SK-N-SH treated with all-trans-retinoic acid at 6 μM for 48 hours (cell line): ENCODE results near the gene MTA3.

ENCODE experiments used
- ATAC-seq: fragments of 200-7000 bp; cut with Tn5 transposase; 3 replicates; pipeline ENCODE4 v1.9.1; 2020; ENCODE audit warnings: mild to moderate bottlenecking, moderate library complexity
- ARNTL ChIP-seq: fragments of 450-650 bp; formaldehyde crosslinking; IDR thresholded peaks from 2 replicates; pipeline ENCODE4 v1.5.0; 2020; ENCODE audit warnings: low read depth, mild to moderate bottlenecking, moderate library complexity, borderline replicate concordance
- BACH2 ChIP-seq: fragments of 250-450 bp; sonication (Bioruptor Pico); IDR thresholded peaks from 2 replicates; pipeline ENCODE4 v1.9.0; 2021; ENCODE audit warnings: mild to moderate bottlenecking, borderline replicate concordance
- CREB5 ChIP-seq: fragments of 250-450 bp; sonication (Bioruptor Pico); IDR thresholded peaks from 2 replicates; pipeline ENCODE4 v1.5.1; 2020; ENCODE audit warnings: low read depth, mild to moderate bottlenecking, moderate library complexity
- CSRNP3 ChIP-seq: fragments of 250-450 bp; sonication (Bioruptor Pico); IDR thresholded peaks from 2 replicates; pipeline ENCODE4 v1.5.1; 2021; ENCODE audit warnings: mild to moderate bottlenecking, moderate library complexity
- ESRRG ChIP-seq: fragments of 250-450 bp; sonication (Bioruptor Pico); IDR thresholded peaks from 2 replicates; pipeline ENCODE4 v1.6.1; 2021; ENCODE audit warnings: mild to moderate bottlenecking
- GLIS3 ChIP-seq: fragments of 250-450 bp; sonication (Bioruptor Pico); IDR thresholded peaks from 2 replicates; pipeline ENCODE4 v1.5.0; 2020; ENCODE audit warnings: mild to moderate bottlenecking, moderate library complexity
- ISL1 ChIP-seq: fragments of 250-450 bp; sonication (Bioruptor Pico); IDR thresholded peaks from 2 replicates; pipeline ENCODE4 v2.1.2; 2022; ENCODE audit warnings: mild to moderate bottlenecking, moderate library complexity
- OSR1 ChIP-seq: fragments of 250-450 bp; sonication (Bioruptor Pico); IDR thresholded peaks from 2 replicates; pipeline ENCODE4 v1.8.0; 2022; ENCODE audit warnings: moderate library complexity, mild to moderate bottlenecking, inconsistent platforms
- PATZ1 ChIP-seq: fragments of 250-450 bp; sonication (Bioruptor Pico); IDR thresholded peaks from 2 replicates; pipeline ENCODE4 v1.8.0; 2020; ENCODE audit warnings: mild to moderate bottlenecking, moderate library complexity, borderline replicate concordance
- POU6F1 ChIP-seq: fragments of 250-450 bp; sonication (Bioruptor Pico); IDR thresholded peaks from 2 replicates; pipeline ENCODE4 v1.8.0; 2021; ENCODE audit warnings: low read depth, mild to moderate bottlenecking, moderate library complexity, borderline replicate concordance
- RARB ChIP-seq: fragments of 250-450 bp; sonication (Bioruptor Pico); IDR thresholded peaks from 2 replicates; pipeline ENCODE4 v1.8.0; 2021; ENCODE audit warnings: mild to moderate bottlenecking, moderate library complexity
- SNAI2 ChIP-seq: fragments of 250-450 bp; sonication (Bioruptor Pico); IDR thresholded peaks from 2 replicates; pipeline ENCODE4 v1.5.0; 2020; ENCODE audit warnings: mild to moderate bottlenecking, moderate library complexity
- TCF4 ChIP-seq: fragments of 250-450 bp; sonication (Bioruptor Pico); IDR thresholded peaks from 2 replicates; pipeline ENCODE4 v1.8.0; 2021; ENCODE audit warnings: mild to moderate bottlenecking, moderate library complexity, borderline replicate concordance
- TOX ChIP-seq: fragments of 250-450 bp; sonication (Bioruptor Pico); IDR thresholded peaks from 2 replicates; pipeline ENCODE4 v1.8.0; 2021; ENCODE audit warnings: mild to moderate bottlenecking, moderate library complexity, borderline replicate concordance
- TSHZ2 ChIP-seq: fragments of 250-450 bp; sonication (Bioruptor Pico); IDR thresholded peaks from 2 replicates; pipeline ENCODE4 v1.5.0; 2020; ENCODE audit warnings: mild to moderate bottlenecking, moderate library complexity
- ZC3H10 ChIP-seq: fragments of 250-450 bp; sonication (Bioruptor Pico); IDR thresholded peaks from 2 replicates; pipeline ENCODE4 v1.5.1; 2021; ENCODE audit warnings: mild to moderate bottlenecking, moderate library complexity
- ZFP3 ChIP-seq: fragments of 250-450 bp; sonication (Bioruptor Pico); IDR thresholded peaks from 2 replicates; pipeline ENCODE4 v1.5.0; 2020; ENCODE audit warnings: mild to moderate bottlenecking, moderate library complexity
- ZFP30 ChIP-seq: fragments of 450-650 bp; formaldehyde crosslinking; IDR thresholded peaks from 2 replicates; pipeline ENCODE4 v1.5.0; 2022; ENCODE audit warnings: mild to moderate bottlenecking, moderate library complexity
- ZNF565 ChIP-seq: fragments of 450-650 bp; formaldehyde crosslinking; conservative IDR thresholded peaks from 2 replicates; pipeline ENCODE4 v1.5.0; 2020; ENCODE audit warnings: low read depth, mild to moderate bottlenecking, moderate library complexity
- ZNF70 ChIP-seq: fragments of 450-650 bp; formaldehyde crosslinking; IDR thresholded peaks from 2 replicates; pipeline ENCODE4 v1.5.0; 2020; ENCODE audit warnings: mild to moderate bottlenecking, moderate library complexity
- ZNF8 ChIP-seq: fragments of 450-650 bp; formaldehyde crosslinking; IDR thresholded peaks from 2 replicates; pipeline ENCODE4 v1.5.0; 2020; ENCODE audit warnings: mild to moderate bottlenecking, moderate library complexity

Gene MTA3

GRCh38 chr2:42587526-42588117 is 19.2 kb downstream of the MTA3 start:
- ATAC-seq, result no peak
- TF ChIP-seq ZFP3 (no peak), ISL1 (CRISPR knock-in tag) (no peak), CREB5 (no peak), TSHZ2 (CRISPR knock-in tag) (no peak), PATZ1 (CRISPR knock-in tag) (no peak), BACH2 (no peak), ARNTL (no peak), SNAI2 (CRISPR knock-in tag) (no peak), GLIS3 (CRISPR knock-in tag) (no peak), ZNF70 (CRISPR knock-in tag) (no peak), ZNF8 (CRISPR knock-in tag) (no peak), TCF4 (CRISPR knock-in tag) (no peak), CSRNP3 (CRISPR knock-in tag) (no peak), OSR1 (CRISPR knock-in tag) (no peak), ZFP30 (CRISPR knock-in tag) (no peak), POU6F1 (CRISPR knock-in tag) (no peak), ZC3H10 (CRISPR knock-in tag) (no peak), ESRRG (CRISPR knock-in tag) (no peak)

- no peak for ATAC-seq
- no peak for TF ChIP-seq OSR1 (CRISPR knock-in tag)
Measured at GRCh38 chr2:42588121-42588520, 19.7 kb downstream of the MTA3 start.

- ATAC-seq, result no peak
- no peak for TF ChIP-seq SNAI2 (CRISPR knock-in tag)
Measured at GRCh38 chr2:42590176-42590575, 21.7 kb downstream of the MTA3 start.

- no peak for ATAC-seq
- TF ChIP-seq ESRRG (CRISPR knock-in tag) (no peak), TOX (no peak), GLIS3 (CRISPR knock-in tag) (no peak), BACH2 (no peak), ZNF565 (CRISPR knock-in tag) (no peak), RARB (CRISPR knock-in tag) (no peak), PATZ1 (CRISPR knock-in tag) (no peak), OSR1 (CRISPR knock-in tag) (no peak), ISL1 (CRISPR knock-in tag) (no peak), ZC3H10 (CRISPR knock-in tag) (no peak), CREB5 (no peak), ARNTL (no peak), CSRNP3 (CRISPR knock-in tag) (no peak)
Measured at GRCh38 chr2:42593282-42593681, 24.9 kb downstream of the MTA3 start.
